HCT116 (cell line): ENCODE data around the gene POGLUT3. TPM values are rescaled to one million over a fixed set of nuclear protein-coding genes. Genes with fewer than 3 reads are reported as not detected.

Experiments used
- ATAC-seq: fragments of 200-7000 bp; cut with Tn5 transposase; 2 replicates; pipeline ENCODE4 v1.9.1; 2020; ENCODE audit warnings: mild to moderate bottlenecking, moderate library complexity
- BruUV-seq: library from RNA; stranded (reverse); fragments of 400-500 nt; replicated peaks from 2 replicates; lab custom pipeline; 2021; lab: Mats Ljungman, UMichigan
- CTCF ChIA-PET: fragments of 300-600 bp; sonication (Branson Sonifier 250); formaldehyde crosslinking; loops from one replicate; lab custom pipeline; 2021; ENCODE audit warnings: antibody characterized with exemption; lab: Charles Lee
- POLR2A ChIA-PET: fragments of 300-600, 350-600 bp; sonication (Branson Sonifier 250); formaldehyde crosslinking; loops from one replicate; lab custom pipeline; 2021; ENCODE audit warnings: antibody characterized with exemption; lab: Charles Lee
- RAD21 ChIA-PET, 2 experiments: fragments of 300-600 bp; sonication (Branson Sonifier 250); formaldehyde crosslinking; loops; one replicate each; lab custom pipeline; 2023; ENCODE audit warnings: low total read pairs in 2 of 2; ENCODE audit not compliant: uncharacterized antibody in 2 of 2, unreplicated experiment in 2 of 2, low non-redundant PET in 1 of 2; lab: Charles Lee
- DNase-seq: peaks from one replicate; pipeline ENCODE4 v3.0.0-alpha.2; 2010; ENCODE audit warnings: low read depth, low spot score
- H2AFZ ChIP-seq: fragments of 200-600 bp; shearing (Covaris generic), sonication (generic); 2 replicates; pipeline ENCODE4 v1.6.1; 2017; ENCODE audit warnings: low read depth, mixed run types, mixed read lengths, antibody characterized with exemption, low read length; ENCODE audit not compliant: poor library complexity, severe bottlenecking
- H3K27ac ChIP-seq: 2 replicates; pipeline ENCODE4 v1.5.1; 2012; ENCODE audit warnings: low read depth, low read length
- H3K27me3 ChIP-seq: fragments of 200-600 bp; sonication (generic); 2 replicates; pipeline ENCODE4 v1.6.1; 2016; ENCODE audit warnings: mixed run types, low read length, mixed read lengths; ENCODE audit not compliant: insufficient read depth
- H3K36me3 ChIP-seq, 2 experiments: fragments of 200-500 bp in 1 of 2; fragments of 200-600 bp in 1 of 2; sonication (Bioruptor generic) in 1 of 2; sonication (generic) in 1 of 2; 2 replicates each; pipeline versions ENCODE4 v1.5.1 to v1.6.1; 2014 to 2016; ENCODE audit warnings: low read length in 2 of 2, inconsistent platforms in 1 of 2, mixed read lengths in 1 of 2, mixed run types in 1 of 2; ENCODE audit not compliant: insufficient read depth in 2 of 2, control insufficient read depth in 1 of 2
- H3K4me1 ChIP-seq, 2 experiments: fragments of 200-600 bp in 1 of 2; sonication (generic) in 1 of 2; 2 replicates each; pipeline versions ENCODE4 v1.5.1 to v1.6.1; 2012 to 2017; ENCODE audit warnings: low read length in 2 of 2, inconsistent platforms in 1 of 2, mild to moderate bottlenecking in 1 of 2, mixed read lengths in 1 of 2, mixed run types in 1 of 2, moderate library complexity in 1 of 2; ENCODE audit not compliant: insufficient read depth in 2 of 2, control insufficient read depth in 1 of 2
- H3K4me2 ChIP-seq: fragments of 200-600 bp; sonication (generic); 2 replicates; pipeline ENCODE4 v1.6.1; 2017; ENCODE audit warnings: mixed run types, low read length, mixed read lengths
- H3K4me3 ChIP-seq, 2 experiments: fragments of 200-600 bp in 1 of 2; sonication (generic) in 1 of 2; replicated peaks in 1 of 2; 2 replicates each; pipeline ENCODE4 v1.5.1; 2011 to 2016; ENCODE audit warnings: low read length in 2 of 2, control low read depth in 1 of 2, low read depth in 1 of 2, mild to moderate bottlenecking in 1 of 2, mixed read lengths in 1 of 2, mixed run types in 1 of 2
- H3K79me2 ChIP-seq: fragments of 200-600 bp; sonication (generic); 2 replicates; pipeline ENCODE4 v1.6.1; 2017; ENCODE audit warnings: mild to moderate bottlenecking, mixed run types, low read length, moderate library complexity, mixed read lengths; ENCODE audit not compliant: insufficient read depth
- H3K9ac ChIP-seq: fragments of 200-600 bp; sonication (generic); 2 replicates; pipeline ENCODE4 v1.6.1; 2016; ENCODE audit warnings: low read length, mixed read lengths
- H3K9me2 ChIP-seq: fragments of 200-600 bp; sonication (generic), shearing (Covaris generic); 2 replicates; pipeline ENCODE4 v1.6.1; 2017; ENCODE audit warnings: mixed run types, mild to moderate bottlenecking, moderate library complexity; ENCODE audit not compliant: insufficient read depth
- H3K9me3 ChIP-seq, 2 experiments: fragments of 200-500 bp in 1 of 2; fragments of 200-600 bp in 1 of 2; sonication (Bioruptor generic) in 1 of 2; sonication (generic) in 1 of 2; 2 replicates each; pipeline ENCODE4 v1.6.1; 2014 to 2017; ENCODE audit warnings: low read length in 2 of 2, mixed read lengths in 2 of 2, inconsistent platforms in 1 of 2, low read depth in 1 of 2, mild to moderate bottlenecking in 1 of 2, mixed run types in 1 of 2, moderate library complexity in 1 of 2; ENCODE audit not compliant: control insufficient read depth in 1 of 2, insufficient read depth in 1 of 2
- H4K20me1 ChIP-seq: fragments of 200-600 bp; sonication (generic), shearing (Covaris generic); 2 replicates; pipeline ENCODE4 v1.6.1; 2017; ENCODE audit warnings: mixed run types, mild to moderate bottlenecking, moderate library complexity; ENCODE audit not compliant: insufficient read depth
- CBX3 ChIP-seq: IDR thresholded peaks from 2 replicates; pipeline ENCODE4 v1.6.1; 2012; ENCODE audit warnings: low read depth
- CEBPB ChIP-seq: IDR thresholded peaks from 2 replicates; pipeline ENCODE4 v1.6.1; 2012; ENCODE audit warnings: low read depth
- EZH2 ChIP-seq: fragments of 200-600 bp; sonication (generic); IDR thresholded peaks from 2 replicates; pipeline ENCODE4 v1.6.1; 2017; ENCODE audit warnings: antibody characterized with exemption, mixed run types
- EZH2phosphoT487 ChIP-seq: fragments of 200-600 bp; IDR thresholded peaks from 2 replicates; pipeline ENCODE4 v1.6.1; 2018; ENCODE audit warnings: antibody characterized with exemption, borderline replicate concordance
- JUND ChIP-seq: IDR thresholded peaks from 2 replicates; pipeline ENCODE4 v1.6.1; 2012
- POLR2A ChIP-seq: IDR thresholded peaks from 2 replicates; pipeline ENCODE4 v1.7.0; 2011; ENCODE audit warnings: borderline replicate concordance; ENCODE audit not compliant: insufficient read depth, insufficient read length; ENCODE audit errors: extremely low read depth
- RAD21 ChIP-seq: IDR thresholded peaks from 2 replicates; pipeline ENCODE4 v1.6.1; 2012; ENCODE audit warnings: low read depth, mild to moderate bottlenecking
- SIN3A ChIP-seq: IDR thresholded peaks from 2 replicates; pipeline ENCODE4 v1.6.1; 2012; ENCODE audit warnings: low read depth
- SP1 ChIP-seq: IDR thresholded peaks from 2 replicates; pipeline ENCODE4 v1.6.1; 2012; ENCODE audit warnings: low read depth
- TCF7L2 ChIP-seq: IDR thresholded peaks from 2 replicates; pipeline ENCODE4 v1.7.0; 2011; ENCODE audit warnings: borderline replicate concordance, inconsistent platforms; ENCODE audit not compliant: insufficient read depth, insufficient read length; ENCODE audit errors: extremely low read depth
- YY1 ChIP-seq: IDR thresholded peaks from 2 replicates; pipeline ENCODE4 v1.6.1; 2011; ENCODE audit warnings: low read length, low read depth, moderate library complexity, mild to moderate bottlenecking; ENCODE audit not compliant: insufficient replicate concordance; ENCODE audit errors: extremely low read depth
- ZFX ChIP-seq: fragments of 450-650 bp; IDR thresholded peaks from 2 replicates; pipeline ENCODE4 v1.6.1; 2017
- intact Hi-C: fragments of 100-400 bp; cut with micrococcal nuclease; formaldehyde crosslinking; loops from 2 replicates; pipeline ENCODE4 v1.10.0; 2022
- total RNA-seq: library from RNA; stranded (reverse); gene quantifications from one replicate; pipeline ENCODE4 v1.2.1, GENCODE V29; 2021; ENCODE audit not compliant: unreplicated experiment
- TF ChIP-seq, protein P1 (sequence below): IDR thresholded peaks from 2 replicates; pipeline ENCODE4 v1.6.1; 2012; ENCODE audit warnings: low read depth

The POGLUT3 gene
- total RNA-seq, 1 experiment from 2014 or later, result 22.0 TPM

GRCh38 chr11:108527382-108527781, 29.2 kb upstream of the POGLUT3 start (continued):
- TF ChIP-seq, protein P1, sequence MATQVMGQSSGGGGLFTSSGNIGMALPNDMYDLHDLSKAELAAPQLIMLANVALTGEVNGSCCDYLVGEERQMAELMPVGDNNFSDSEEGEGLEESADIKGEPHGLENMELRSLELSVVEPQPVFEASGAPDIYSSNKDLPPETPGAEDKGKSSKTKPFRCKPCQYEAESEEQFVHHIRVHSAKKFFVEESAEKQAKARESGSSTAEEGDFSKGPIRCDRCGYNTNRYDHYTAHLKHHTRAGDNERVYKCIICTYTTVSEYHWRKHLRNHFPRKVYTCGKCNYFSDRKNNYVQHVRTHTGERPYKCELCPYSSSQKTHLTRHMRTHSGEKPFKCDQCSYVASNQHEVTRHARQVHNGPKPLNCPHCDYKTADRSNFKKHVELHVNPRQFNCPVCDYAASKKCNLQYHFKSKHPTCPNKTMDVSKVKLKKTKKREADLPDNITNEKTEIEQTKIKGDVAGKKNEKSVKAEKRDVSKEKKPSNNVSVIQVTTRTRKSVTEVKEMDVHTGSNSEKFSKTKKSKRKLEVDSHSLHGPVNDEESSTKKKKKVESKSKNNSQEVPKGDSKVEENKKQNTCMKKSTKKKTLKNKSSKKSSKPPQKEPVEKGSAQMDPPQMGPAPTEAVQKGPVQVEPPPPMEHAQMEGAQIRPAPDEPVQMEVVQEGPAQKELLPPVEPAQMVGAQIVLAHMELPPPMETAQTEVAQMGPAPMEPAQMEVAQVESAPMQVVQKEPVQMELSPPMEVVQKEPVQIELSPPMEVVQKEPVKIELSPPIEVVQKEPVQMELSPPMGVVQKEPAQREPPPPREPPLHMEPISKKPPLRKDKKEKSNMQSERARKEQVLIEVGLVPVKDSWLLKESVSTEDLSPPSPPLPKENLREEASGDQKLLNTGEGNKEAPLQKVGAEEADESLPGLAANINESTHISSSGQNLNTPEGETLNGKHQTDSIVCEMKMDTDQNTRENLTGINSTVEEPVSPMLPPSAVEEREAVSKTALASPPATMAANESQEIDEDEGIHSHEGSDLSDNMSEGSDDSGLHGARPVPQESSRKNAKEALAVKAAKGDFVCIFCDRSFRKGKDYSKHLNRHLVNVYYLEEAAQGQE, result no peak

GRCh38 chr11:108525161-108525560, 27.0 kb upstream of the POGLUT3 start:
- no peak overlapping the region for H3K9ac ChIP-seq
- no peaks in the 10 kb centered on the region for H4K20me1 ChIP-seq
- no peaks in the 10 kb centered on the region for H3K79me2 ChIP-seq
- H3K4me3 ChIP-seq, result no peak overlapping the region
- H3K27me3 ChIP-seq, result no peaks in the 10 kb centered on the region
- no peak for ATAC-seq
- POLR2A ChIA-PET, result no interaction called here
- BruUV-seq, result no TSS peak
- no peaks in the 10 kb centered on the region for H3K4me1 ChIP-seq
- H3K9me2 ChIP-seq, result no peaks in the 10 kb centered on the region
- intact Hi-C loops, result no loop called here
- H3K9me3 ChIP-seq, result no peaks in the 10 kb centered on the region
- RAD21 ChIA-PET, result no interaction called here
- no peak for TF ChIP-seq CEBPB
- TF ChIP-seq EZH2phosphoT487, result no peak
- TF ChIP-seq YY1, result no peak
- no peak for TF ChIP-seq CBX3
- TF ChIP-seq POLR2A, result no peak
- TF ChIP-seq JUND, result no peak
- TF ChIP-seq RAD21, result no peak
- TF ChIP-seq, protein P1, result no peak
- TF ChIP-seq EZH2, result no peak
- no peak for TF ChIP-seq SIN3A
- TF ChIP-seq SP1, result no peak
- no peak for TF ChIP-seq TCF7L2
- TF ChIP-seq ZFX, result no peak
- TF ChIP-seq, all 23 proteins: peak for 0
- no peak overlapping the region for H2AFZ ChIP-seq
- CTCF ChIA-PET, result no interaction called here
- H3K27ac ChIP-seq, result no peak overlapping the region
- no peak for DNase-seq
- H3K36me3 ChIP-seq, result no peaks in the 10 kb centered on the region
- H3K4me2 ChIP-seq, result no peak overlapping the region
